NB4 (cell line): Measurements from ENCODE around the gene MPV17L.
"Not testable (repeated sequence)": the region's sequence is repeated elsewhere in the genome, so short reads cannot be mapped to it uniquely, and the experiment has no call there.

ENCODE experiments used
- POLR2A ChIP-seq: IDR thresholded peaks from 2 replicates; pipeline ENCODE4 v1.6.1; 2011; ENCODE audit warnings: mild to moderate bottlenecking; ENCODE audit not compliant: insufficient read length; ENCODE audit errors: extremely low read depth
- TF ChIP-seq, protein P1 (sequence below): IDR thresholded peaks from one replicate; pipeline ENCODE4 v1.5.1; 2012; ENCODE audit warnings: low read depth, low read length
- TF ChIP-seq, protein P2 (sequence below): IDR thresholded peaks from 2 replicates; pipeline ENCODE4 v1.6.1; 2011; ENCODE audit warnings: low read depth, low read length

DNA sequence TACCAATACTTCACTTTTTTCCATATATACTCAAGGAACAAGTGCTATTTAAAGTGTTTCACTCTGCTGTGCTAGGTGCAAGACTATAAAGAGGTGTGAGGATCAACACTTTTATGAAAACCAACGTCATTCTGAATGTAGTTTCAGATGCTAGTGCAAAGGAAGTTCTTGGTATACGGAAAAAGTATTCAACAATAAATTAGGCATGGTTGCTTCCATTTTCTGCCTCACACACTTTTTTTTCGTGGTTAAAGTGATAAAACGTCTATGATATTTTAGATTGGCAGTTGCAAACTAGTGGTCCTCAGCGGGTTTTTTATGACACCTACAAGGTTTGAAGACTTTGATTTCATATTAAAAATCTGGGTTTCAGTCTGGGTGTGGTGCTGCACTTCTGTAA is 5.6 kb upstream of the MPV17L start:
- TF ChIP-seq POLR2A: not testable (repeated sequence)
- TF ChIP-seq, protein P1, sequence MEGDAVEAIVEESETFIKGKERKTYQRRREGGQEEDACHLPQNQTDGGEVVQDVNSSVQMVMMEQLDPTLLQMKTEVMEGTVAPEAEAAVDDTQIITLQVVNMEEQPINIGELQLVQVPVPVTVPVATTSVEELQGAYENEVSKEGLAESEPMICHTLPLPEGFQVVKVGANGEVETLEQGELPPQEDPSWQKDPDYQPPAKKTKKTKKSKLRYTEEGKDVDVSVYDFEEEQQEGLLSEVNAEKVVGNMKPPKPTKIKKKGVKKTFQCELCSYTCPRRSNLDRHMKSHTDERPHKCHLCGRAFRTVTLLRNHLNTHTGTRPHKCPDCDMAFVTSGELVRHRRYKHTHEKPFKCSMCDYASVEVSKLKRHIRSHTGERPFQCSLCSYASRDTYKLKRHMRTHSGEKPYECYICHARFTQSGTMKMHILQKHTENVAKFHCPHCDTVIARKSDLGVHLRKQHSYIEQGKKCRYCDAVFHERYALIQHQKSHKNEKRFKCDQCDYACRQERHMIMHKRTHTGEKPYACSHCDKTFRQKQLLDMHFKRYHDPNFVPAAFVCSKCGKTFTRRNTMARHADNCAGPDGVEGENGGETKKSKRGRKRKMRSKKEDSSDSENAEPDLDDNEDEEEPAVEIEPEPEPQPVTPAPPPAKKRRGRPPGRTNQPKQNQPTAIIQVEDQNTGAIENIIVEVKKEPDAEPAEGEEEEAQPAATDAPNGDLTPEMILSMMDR: not testable (repeated sequence)
- TF ChIP-seq, protein P2, sequence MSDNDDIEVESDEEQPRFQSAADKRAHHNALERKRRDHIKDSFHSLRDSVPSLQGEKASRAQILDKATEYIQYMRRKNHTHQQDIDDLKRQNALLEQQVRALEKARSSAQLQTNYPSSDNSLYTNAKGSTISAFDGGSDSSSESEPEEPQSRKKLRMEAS: not testable (repeated sequence)
